ENCODE measurements around the gene ZNF593.

ZNF593 gene

DNA sequence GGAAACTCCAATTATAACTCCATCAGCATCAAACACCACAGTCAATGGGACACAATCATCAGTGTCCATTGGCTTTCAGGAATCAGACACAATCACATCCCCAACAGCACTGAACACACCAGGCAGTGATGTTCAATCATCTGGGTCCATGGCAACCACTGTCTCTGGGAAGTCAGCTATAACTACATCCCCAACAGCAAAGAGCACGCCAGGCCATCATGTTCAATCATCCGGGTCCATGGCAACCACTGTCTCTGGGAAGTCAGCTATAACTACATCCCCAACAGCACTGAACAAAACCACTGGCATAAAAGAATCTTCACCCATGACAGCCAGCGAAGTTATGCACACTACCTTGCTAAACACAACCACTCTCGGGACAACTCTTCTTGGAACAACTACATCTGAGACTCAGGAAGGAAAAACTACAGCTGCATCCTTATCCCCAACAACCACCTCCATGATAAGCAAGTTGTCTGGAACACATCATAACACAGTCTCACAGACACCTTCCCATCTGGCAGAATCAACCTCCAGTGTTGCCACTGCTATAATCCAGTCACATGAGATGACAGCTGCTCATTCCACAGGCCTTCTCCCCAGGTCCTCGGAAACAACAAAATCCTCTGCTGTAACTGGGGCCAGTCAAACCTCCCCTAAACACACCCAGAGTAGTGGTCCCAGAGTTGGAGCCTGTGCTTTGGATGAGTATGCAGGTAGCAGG is 40.6 kb downstream of the ZNF593 start:
- DNase-seq (ENCODE audit: low spot score): no peak

GRCh38 chr1:26212726-26213125 is 43.0 kb downstream of the ZNF593 start:
- DNase-seq (ENCODE audit: low spot score): no peak

- DNase-seq (ENCODE audit: low spot score): no peak
These were observed 43.7 kb downstream of the ZNF593 start for GRCh38 chr1:26213335-26213905.

DNA sequence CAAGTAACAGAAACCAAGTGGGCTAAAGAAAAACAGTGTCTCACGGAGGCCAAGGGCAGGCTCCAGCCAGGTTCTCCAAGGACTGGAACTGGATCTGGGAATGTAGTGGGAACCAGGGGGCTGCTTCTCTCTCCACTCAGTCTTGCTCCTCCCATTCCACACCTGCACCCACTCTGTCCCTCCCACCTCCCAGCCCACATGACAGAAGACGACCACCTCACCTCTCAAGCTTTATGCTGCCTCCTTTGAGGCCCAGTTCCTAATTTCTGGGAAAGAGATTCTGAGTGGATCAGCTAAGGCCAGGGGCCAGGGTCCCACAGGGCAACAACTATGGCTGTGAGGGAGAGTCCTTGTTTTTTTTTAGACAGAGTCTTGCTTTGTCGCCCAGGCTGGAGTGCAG is 45.5 kb downstream of the ZNF593 start:
- no peak for DNase-seq (ENCODE audit: low spot score)

DNA sequence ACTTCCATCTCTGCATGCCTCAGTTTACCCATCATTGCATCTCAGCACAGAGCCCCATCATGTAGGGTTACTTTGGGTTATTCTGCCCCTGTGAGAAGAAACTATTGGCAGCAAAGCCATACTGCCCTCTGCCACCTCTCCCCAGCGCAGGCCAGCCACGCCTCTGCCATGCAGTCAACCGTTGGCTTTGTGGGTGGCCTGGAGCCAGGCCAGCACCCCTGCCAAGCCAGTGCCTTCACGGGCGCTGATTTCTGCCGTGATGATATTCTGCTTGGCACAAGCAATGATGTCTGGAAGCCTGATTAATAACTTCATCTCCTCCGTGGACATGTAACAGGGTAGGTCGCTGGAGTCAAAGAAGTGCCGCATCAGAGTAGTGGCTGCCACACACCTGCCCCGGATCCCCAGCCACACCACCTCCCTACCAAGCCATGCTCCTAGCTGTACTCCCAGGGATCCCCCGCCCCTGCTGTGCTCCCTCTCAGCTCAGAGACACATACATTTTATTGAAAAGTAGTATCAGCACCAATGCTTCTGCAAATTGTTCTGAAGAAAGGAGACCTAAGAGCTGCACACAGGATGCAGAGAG is 49.3 kb downstream of the ZNF593 start:
- no peak for DNase-seq (ENCODE audit: low spot score)

Measured in pons (tissue), 1 donor.